ENCODE measurements around the gene SYT1.
"Not testable (repeated sequence)": the region's sequence is repeated elsewhere in the genome, so short reads cannot be mapped to it uniquely, and the experiment has no call there.

Gene SYT1

DNA sequence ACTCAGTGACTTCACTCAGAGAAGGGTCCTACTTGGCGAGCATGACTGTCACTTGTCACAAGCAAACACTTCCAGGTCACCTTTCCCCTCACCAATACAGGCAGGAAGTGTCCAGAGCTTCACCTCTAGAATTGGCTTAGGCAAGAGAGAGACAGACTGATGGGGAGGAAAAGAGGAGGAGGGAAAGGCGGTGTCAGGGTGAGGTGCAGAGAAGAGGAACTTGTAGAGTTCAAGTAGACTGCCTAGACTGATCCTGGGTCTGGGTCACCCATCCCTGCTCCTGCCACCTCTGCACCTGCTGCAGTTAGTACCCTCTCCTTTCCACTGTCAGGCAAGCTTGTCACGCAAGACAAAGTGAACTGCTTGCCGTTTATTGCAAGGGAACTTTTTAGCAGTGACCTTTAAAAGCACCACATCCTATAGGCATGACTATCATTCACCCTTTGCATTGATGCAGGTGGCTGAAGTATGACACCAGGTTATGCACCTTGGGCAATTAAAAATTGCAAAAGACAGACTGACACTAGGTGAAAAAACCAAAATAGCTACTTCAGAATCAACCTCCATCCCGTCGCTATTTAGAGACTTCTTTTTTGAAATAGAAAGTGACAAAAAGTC is 292.4 kb downstream of the SYT1 start:
- no peak for DNase-seq

DNA sequence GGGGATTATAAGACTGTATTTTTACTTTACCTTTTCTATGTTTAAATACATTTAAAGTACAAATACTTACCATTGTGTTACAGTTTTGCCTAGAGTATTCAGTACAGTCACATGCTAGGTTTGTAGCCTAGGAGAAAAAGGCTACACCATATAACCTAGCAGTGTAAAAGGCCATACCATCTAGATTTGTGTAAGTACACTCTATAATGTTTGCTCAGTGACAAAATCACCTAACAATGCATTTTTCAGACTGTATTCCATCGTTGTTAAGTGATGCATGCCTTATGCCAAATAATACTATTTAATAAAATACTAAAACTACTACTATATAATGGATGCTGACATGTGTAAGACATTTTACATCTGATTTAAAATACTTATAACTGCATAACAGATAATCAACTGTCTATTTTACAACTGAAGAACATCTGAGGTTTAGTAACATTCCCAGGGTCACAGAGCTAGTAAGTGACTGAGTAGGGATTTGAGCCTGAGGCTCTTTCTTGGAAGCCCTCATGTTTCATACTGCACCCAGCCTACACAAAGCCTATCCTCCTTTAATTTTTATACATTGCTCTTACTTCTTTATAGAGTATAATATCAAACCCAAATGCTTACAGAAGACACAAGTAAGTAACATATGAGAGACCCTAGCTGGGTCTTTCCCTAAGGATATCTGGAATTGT is 296.8 kb downstream of the SYT1 start:
- no peak for DNase-seq

DNA sequence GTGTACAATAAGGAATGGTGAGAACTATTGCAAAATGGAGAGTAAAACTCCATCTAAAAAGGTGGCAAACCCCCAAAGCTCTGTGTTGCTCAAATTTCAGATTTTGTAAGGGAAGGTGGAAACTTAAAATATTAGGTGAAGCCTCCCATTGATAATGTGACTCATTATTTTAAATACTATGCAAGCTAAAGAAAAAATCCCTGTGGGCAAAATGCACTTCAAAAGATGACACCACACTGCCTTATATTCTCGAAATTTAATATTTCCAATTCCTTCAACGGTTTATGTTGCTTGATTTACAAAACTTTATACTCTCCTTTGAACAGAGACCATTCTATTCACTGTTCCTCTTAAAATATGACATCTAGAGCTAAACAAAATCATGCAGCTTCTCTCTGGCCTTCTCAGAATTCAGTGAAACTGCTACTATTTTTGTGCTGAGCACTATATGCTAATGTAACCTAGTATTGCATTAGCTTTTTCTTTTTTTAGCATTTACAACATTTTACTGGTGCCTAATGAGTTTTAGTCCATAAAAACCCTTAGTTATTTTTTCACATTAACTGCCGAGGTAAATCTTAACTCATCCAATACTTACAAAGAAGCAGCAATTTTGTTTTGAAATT is 297.7 kb downstream of the SYT1 start:
- no peak for DNase-seq

DNA sequence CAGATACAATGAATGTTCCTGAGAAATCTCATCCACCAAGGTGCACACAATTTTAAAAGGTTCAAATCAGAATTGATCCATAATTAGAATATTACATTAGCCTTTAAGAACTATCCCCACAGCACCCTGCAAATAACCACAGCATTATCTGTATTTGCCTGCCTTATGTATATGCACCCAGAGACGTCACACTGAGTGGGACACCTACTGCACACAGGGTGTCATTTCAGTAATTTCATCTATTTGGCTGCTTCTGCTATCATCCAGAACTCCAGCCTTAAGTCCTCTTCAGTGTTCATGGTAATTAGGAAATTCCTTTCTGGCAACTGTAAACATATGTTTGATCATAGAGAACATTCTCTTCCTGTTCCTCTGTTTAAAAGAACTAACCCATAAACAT is 298.4 kb downstream of the SYT1 start:
- no peak for DNase-seq

DNA sequence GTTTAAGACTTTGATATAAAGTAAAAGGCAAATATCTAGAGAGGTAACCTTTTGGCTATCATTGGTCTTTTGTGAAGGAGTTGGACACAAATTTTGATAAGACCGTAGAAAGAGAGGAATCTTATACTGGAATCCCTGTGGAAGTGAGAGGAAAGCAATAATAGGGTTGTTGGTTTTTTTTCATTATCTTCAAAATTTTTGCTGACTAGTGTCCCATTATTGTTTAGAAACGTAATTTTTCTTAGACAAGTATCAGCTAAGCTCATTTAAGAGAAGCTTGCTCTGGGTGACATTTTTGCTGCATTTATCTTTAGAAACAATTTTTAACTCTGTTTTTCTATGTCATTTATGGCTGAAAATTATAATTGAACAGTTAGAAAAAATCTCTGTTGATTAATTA is 300.3 kb downstream of the SYT1 start:
- DNase-seq, result no peak

DNA sequence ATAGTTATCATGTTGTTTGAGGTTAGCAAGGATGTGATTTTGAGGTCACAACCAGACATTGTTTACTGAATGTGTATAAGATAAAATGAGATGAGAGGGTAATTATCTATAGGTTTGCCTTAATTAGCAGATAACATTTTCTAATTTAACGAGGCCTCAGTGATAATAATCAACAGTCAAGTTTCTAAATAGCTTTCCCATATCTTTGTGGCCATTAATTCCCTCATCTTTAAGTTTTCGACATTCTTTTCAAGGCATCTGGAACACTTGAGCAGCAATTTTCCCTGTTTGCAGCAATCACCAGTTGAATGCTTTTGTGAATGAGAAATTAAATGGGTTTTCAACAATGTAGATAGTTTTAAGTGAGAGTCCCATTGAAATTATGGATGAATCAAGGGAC is 304.1 kb downstream of the SYT1 start:
- no peak for DNase-seq

DNA sequence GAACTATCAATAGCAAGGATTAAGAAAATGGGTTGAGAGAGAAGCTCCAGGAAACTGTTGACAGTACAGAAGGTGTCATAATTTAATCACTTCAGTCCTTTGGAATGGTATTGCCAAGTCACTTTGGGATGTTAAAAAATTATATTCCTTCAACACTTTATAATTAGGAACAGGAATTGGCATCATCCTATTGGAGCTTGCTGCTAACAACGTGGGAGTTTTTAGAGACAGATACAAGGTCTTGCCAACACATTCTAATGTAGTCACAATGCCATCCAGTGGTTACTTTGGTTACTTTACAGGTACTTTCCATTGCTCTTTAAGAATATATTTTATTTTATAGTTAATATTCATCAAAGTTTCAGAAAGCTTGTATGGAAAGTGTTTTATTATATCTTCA is 310.1 kb downstream of the SYT1 start:
- DNase-seq, result no peak

DNA sequence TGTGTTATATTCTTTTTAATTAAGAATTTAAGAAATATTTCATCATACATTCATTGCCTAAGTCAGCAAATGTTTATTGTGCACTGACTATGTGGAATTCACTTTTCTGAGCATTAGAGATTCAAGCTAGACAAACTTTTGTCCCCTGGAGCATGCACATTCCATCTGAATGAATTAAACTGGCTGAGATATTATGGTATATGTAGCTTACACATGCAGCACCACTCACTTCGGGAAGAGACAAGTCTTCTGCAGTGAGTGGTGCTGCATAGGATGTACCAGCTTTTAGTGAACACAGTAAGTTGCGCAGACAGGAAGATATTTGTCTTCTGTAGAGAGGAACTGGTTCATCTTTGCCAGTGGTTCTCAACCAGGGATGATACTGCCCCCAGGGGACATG is 318.4 kb downstream of the SYT1 start:
- no peak for DNase-seq

DNA sequence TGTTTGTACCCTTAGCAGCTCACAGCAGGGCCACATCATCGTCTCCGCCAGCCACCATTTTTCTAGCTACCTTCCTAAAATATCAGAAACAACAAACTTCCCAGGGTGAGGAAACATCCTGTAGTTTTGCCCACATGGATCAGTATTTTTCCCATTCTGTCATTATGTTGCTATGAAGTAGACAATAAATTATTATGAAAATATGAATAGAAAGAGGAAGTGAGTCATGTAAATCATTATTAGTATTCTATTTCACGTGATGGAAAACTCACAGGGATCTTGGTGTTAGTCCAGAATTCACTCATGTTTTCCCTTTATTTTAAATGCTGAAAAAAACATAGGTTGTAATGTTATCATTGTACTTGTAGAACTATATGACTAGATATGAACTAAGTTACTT is 319.4 kb downstream of the SYT1 start:
- DNase-seq, result no peak

DNA sequence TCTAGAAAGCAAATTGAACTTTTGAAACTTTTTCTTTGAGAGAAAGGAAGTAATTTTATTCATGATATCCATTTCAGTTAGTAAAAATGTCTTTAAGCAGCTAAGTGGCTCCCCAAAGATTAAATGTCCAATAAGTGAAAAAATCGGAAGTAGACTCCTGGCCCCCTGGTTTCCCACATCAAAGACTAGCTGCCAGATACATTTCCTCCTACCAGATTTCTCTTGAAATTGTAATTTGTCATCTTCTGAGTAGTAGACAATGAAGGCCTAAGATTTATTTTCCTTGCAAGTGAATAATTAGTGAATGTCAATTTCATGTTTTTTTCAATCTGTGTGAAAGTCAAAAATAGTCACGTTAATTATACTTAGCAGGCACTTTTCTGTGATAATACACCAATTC is 321.9 kb downstream of the SYT1 start:
- DNase-seq, result no peak

DNA sequence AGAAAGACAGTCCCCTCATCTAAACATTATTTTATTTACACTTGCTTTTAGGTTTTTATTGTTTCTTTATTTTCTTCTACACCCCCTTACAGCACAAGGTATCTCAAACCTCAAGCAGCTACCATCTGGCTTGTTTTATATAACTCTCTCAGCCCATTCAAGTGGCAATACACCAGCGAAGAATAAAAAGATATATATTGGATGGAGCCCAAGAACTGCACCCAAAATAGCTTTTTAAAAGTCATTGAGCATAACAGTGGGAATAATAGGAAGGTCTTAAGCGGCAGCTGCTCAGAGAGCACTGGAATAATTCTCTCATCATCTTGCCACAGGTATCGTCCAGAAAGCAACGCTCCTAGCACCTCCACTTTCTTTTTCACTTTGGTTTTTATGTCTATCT is 322.5 kb downstream of the SYT1 start:
- DNase-seq, result no peak

DNA sequence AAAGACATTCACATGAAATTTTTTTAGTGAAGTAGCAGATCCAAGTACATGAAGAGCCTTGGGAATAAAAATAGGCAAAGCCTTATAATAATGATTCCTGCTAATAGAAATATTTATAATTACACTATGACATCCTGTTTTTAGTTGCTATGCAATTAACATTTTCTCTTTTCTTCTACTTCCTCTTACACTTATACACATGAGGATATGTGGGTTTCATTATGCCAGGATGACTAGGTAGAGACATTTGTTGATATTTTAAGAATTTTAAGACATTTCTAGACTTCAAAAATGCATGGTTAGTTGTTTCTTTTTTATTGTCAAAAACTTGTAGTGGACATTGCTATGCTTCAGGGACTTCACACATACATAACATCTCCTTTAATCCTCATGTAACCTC is 326.8 kb downstream of the SYT1 start:
- no peak for DNase-seq

DNA sequence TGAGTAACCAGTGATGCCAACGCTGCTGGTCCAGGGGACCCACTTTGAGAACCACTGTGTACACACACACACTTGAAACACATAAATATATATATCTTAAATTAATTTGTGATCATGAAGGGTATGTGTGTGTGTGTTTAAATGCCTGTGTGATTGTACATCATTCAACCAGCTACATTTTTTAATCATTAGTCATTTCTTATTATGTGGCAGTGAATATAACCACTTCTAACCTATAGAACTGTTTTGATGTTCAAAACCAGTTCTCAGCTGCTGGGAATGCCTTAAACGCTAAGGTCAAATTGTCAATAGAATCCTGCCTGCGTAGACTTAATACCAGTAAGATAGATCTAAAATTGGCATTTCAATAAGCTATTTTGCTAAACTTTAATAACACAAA is 330.0 kb downstream of the SYT1 start:
- DNase-seq, result no peak

DNA sequence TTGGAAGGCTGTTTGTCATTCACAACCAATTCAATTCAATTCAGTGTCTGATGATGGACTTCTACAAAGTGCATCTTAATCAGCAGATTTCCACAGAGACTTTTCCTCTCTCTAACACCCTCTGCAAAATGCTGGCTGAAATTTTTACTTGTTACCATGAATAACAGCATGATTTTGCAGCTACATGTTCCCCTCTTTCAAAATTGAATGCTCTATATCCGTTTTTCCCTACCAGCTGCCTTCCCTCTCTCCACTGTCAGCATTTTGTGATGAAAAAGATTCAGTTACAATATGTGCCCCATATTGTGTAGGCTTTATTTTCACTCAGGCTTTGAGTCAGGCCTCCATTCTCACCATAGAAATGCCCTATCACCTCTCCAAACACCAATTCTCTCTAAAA is 334.6 kb downstream of the SYT1 start:
- DNase-seq, result no peak

DNA sequence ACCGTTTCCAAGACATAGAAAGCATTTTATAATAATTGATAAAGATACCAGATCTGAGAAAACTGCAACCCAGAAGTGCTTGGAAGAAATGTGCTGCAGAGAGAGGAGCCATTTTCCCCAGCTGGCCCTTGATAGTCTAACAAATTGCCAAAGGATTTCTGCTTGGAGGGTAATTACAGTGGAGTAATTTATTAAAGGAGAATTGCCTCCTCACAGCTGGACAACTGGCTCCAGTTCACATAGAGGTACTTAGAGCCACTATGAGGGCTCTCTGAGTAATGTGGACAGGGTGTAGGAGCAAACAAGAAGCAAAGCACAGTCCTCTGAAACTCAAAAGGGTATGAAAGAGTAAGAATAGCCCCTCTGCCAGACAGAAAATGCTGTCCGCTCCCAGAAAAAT is 335.6 kb downstream of the SYT1 start:
- no peak for DNase-seq

DNA sequence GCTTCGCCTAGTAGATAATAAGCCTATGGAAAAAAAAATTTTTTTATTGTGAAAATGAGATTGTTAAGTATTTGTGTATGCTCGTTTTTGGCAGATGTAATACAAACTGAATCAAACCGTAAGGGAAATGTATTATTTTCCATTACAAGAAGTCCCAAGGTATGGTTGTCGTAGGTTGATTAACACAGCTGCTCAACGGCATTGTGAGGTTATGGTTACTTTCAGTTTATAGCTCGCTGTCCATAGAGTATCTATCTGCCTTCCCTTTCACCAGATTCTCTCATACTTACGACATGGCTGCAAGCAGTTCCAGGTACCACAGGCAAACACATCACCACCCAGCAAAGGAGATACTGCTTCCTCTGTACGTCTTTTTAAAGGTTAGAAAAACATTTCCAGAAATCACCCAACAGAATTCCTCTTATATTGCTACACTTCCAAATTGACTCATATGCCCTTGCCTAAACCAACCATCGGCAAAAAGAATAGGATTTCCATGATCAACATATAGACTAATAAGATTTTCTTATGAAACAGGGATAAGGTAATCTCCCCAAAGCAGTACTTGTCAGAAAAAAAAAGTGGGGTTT is 338.6 kb downstream of the SYT1 start:
- DNase-seq, result no peak

DNA sequence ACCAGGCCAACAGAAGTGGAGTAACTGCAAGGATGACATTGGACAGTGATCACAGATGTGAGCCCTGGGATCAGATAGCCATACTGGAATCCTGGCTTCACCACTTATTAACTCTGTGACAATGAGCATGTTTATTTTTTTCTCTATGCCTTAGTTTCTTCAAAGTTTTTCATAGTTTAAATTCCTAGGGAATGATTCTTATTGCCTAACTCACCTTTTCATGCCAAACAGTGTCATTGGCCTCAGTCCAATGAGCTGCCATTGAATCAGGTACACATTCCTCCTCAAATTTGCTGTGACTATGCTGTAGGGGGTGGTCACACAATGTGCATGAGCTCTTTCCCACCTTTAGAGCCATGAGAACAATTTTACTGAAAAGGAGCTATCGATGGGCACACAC is 342.3 kb downstream of the SYT1 start:
- no peak for DNase-seq

DNA sequence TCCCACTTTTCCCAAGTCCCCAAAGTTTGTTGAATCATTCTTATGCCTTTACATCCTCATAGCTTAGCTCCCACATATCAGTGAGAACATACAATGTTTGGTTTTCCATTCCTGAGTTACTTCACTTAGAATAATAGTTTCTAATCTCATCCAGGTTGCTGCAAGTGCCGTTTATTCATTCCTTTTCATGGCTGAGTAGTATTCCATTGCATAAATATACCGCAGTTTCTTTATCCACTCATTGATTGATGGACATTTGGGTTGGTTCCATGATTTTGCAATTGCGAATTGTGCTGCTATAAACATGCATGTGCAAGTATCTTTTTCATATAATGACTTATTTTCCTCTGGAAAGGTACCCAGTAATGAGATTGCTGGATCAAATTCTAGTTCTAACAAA is 345.8 kb downstream of the SYT1 start:
- not testable (repeated sequence) for DNase-seq

DNA sequence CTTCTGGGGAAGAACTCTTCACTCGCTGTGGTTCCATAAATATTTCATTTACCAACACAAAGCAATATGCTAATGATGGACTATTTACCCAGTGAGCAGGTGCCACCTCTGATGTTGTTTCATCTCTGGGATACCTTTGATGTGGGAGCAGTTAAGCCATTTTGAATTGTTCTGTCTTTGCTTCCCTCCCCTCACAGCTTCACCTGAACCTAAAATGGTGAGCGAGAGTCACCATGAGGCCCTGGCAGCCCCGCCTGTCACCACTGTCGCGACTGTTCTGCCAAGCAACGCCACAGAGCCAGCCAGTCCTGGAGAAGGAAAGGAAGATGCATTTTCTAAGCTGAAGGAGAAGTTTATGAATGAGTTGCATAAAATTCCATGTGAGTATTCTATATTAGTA is 352.7 kb downstream of the SYT1 start:
- DNase-seq, result no peak

DNA sequence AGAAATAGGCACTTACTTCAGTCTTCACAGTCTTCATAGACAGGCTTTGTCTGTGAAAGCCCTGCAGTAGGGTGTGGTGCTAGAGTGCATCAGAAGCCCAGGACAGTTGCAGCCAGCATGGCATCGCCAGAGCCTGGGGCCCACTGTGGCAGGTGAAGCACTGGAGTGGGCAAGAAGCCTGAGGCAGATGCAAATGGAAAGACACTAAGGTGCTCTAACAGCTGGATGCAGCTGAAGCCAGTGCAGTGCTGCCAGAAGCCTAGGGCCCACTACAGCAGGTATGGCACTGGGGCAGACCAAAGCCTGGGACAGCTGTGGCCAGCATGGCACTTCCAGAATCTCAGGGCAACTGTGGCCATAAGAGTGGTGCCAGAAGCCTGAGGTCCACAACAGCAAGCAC is 358.6 kb downstream of the SYT1 start:
- DNase-seq, result no peak

DNA sequence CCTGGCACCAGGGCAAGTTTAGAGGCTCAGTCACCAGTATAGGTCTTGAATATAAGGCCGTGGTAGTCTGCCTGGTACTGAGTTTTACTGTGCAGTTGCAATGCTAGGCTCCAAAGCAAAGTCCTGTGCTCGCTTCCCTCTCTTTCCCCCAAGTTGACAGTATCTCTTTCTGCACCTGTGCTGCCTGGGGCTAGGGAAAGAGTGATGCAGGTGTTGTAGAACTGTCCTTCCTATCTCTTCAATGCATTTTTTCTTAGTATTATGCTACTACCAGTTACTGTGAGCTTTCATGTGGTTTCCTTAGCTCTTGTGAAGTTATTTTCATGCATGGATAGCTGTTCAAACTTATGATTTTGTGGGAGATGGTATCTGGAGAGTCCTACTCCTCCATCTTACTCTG is 359.2 kb downstream of the SYT1 start:
- DNase-seq, result no peak

DNA sequence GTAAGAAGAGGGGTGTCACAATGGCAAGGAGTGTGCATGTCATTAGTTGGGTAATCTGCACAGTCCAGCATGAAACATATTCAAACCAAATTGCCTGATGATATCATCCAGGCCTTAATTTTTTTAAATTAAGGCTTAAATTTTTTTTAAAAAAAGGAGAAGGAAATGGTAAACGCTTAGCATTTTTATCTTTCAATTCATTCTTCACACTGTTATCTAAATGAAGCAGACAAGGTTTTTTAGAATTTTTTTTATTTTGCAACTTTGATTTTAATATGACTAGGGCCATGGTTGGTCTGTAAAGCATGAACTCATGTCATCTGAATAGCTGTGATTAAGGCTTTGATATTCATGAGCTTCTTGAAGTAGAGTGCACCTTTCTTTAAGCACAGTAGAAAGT is 362.5 kb downstream of the SYT1 start:
- DNase-seq, result no peak

DNA sequence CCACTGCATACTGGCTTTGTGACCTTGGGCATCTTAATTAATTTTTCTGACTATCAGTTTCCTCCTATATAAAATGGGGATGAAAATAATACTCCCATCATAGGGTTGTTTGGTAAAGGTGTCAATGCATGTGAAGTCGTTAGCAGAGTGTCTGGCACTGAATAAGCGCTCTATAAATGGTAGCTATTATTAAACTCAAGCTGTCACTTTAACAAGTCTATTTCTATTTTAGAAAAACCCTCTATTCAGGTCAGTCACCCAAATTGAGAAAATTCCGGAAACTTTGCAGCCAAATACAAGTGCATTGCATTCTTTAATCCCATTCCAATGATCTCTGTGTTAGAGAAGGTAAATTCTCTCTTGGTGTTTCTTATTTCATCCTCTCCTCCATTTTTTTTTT is 363.1 kb downstream of the SYT1 start:
- no peak for DNase-seq

DNA sequence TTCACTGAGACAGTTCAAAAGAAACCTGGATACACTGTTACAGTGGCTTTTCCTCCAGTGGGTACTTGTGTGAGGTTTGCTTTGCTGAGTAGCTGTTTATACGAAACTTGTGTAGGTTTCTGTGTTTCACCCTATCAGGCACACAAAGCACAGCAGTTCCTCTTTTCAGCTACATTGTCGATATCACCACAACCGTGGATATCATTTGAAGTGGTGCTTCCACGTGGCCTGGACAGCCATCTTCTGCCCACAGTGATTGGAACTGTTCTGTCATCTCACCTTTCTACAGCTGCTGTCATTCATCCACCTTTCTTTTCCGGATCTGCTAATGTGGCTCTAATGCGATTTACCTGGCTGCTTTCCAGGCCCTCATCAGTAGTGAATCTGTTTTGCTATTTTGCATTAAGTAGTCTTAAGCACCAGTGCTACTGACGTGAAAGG is 368.8 kb downstream of the SYT1 start:
- no peak for DNase-seq

Measured in T-helper 1 cell (primary cell).